Ishikawa (cell line): Measurements from ENCODE around the gene HMGN3.

ENCODE experiments used
- CEBPB ChIP-seq: IDR thresholded peaks from 2 replicates; pipeline ENCODE4 v1.6.1; 2012
- CREB1 ChIP-seq: IDR thresholded peaks from 2 replicates; pipeline ENCODE4 v1.6.1; 2012; ENCODE audit warnings: low read depth
- EGR1 ChIP-seq: IDR thresholded peaks from 2 replicates; pipeline ENCODE4 v1.6.1; 2012
- EP300 ChIP-seq: IDR thresholded peaks from 2 replicates; pipeline ENCODE4 v1.6.1; 2012; ENCODE audit warnings: borderline replicate concordance
- FOXM1 ChIP-seq: IDR thresholded peaks from 2 replicates; pipeline ENCODE4 v1.6.1; 2012; ENCODE audit warnings: low read depth, borderline replicate concordance
- MAX ChIP-seq: IDR thresholded peaks from 2 replicates; pipeline ENCODE4 v1.6.1; 2012
- NFIC ChIP-seq: IDR thresholded peaks from 2 replicates; pipeline ENCODE4 v1.6.1; 2012
- RAD21 ChIP-seq: IDR thresholded peaks from 2 replicates; pipeline ENCODE4 v1.6.1; 2012; ENCODE audit warnings: low read depth
- REST ChIP-seq: IDR thresholded peaks from 2 replicates; pipeline ENCODE4 v1.6.1; 2012; ENCODE audit warnings: low read depth, mild to moderate bottlenecking
- TAF1 ChIP-seq: IDR thresholded peaks from 2 replicates; pipeline ENCODE4 v1.6.1; 2012; ENCODE audit warnings: low read depth, mild to moderate bottlenecking
- TCF12 ChIP-seq: IDR thresholded peaks from 2 replicates; pipeline ENCODE4 v1.6.1; 2012; ENCODE audit warnings: low read depth
- TEAD4 ChIP-seq: IDR thresholded peaks from 2 replicates; pipeline ENCODE4 v1.6.1; 2012
- USF1 ChIP-seq: IDR thresholded peaks from 2 replicates; pipeline ENCODE4 v1.6.1; 2012
- YY1 ChIP-seq: IDR thresholded peaks from 2 replicates; pipeline ENCODE4 v1.6.1; 2012; ENCODE audit warnings: low read depth
- ZBTB7A ChIP-seq: IDR thresholded peaks from 2 replicates; pipeline ENCODE4 v1.6.1; 2012; ENCODE audit warnings: low read depth

Gene HMGN3

GRCh38 chr6:79168695-79168980, 65.8 kb downstream of the HMGN3 start:
- TF ChIP-seq RAD21 (no peak), CEBPB (no peak), MAX (no peak), TEAD4 (no peak), ZBTB7A (no peak), TCF12 (no peak)

- no peak for TF ChIP-seq TCF12
- no peak for TF ChIP-seq RAD21
- TF ChIP-seq NFIC, result no peak
- no peak for TF ChIP-seq ZBTB7A
- no peak for TF ChIP-seq TAF1
- TF ChIP-seq CREB1, result no peak
- no peak for TF ChIP-seq FOXM1
- TF ChIP-seq MAX, result no peak
- TF ChIP-seq EP300, result no peak
- no peak for TF ChIP-seq YY1
- TF ChIP-seq USF1, result no peak
- no peak for TF ChIP-seq TEAD4
- TF ChIP-seq EGR1, result no peak
- no peak for TF ChIP-seq CEBPB
- no peak for TF ChIP-seq REST
Observed at GRCh38 chr6:79167931-79168694, 66.4 kb downstream of the HMGN3 start.

- TF ChIP-seq YY1 (no peak), TCF12 (no peak), EGR1 (no peak), TEAD4 (no peak), EP300 (no peak), TAF1 (no peak), USF1 (no peak), RAD21 (no peak), MAX (no peak), FOXM1 (no peak), CEBPB (no peak), NFIC (no peak), CREB1 (no peak), REST (no peak)
Observed at GRCh38 chr6:79159846-79160245, 74.6 kb downstream of the HMGN3 start.

- TF ChIP-seq CEBPB (no peak), CREB1 (no peak), YY1 (no peak), USF1 (no peak), TCF12 (no peak), TEAD4 (no peak), NFIC (no peak), REST (no peak), ZBTB7A (no peak), TAF1 (no peak), MAX (no peak), EP300 (no peak), RAD21 (no peak), EGR1 (no peak), FOXM1 (no peak)
Observed at GRCh38 chr6:79158856-79159516, 75.5 kb downstream of the HMGN3 start.
